Effector CD4-positive, alpha-beta T cell (primary cell): ENCODE measurements around the gene MAS1.
A peak's percentile ranks its signal among the peaks of the same experiment; 100 is the strongest.
"Not testable (repeated sequence)": the region's sequence is repeated elsewhere in the genome, so short reads cannot be mapped to it uniquely, and the experiment has no call there.

Source experiments
- DNase-seq: peaks from one replicate; pipeline ENCODE4 v3.0.0-alpha.2; 2020

Gene MAS1

DNA sequence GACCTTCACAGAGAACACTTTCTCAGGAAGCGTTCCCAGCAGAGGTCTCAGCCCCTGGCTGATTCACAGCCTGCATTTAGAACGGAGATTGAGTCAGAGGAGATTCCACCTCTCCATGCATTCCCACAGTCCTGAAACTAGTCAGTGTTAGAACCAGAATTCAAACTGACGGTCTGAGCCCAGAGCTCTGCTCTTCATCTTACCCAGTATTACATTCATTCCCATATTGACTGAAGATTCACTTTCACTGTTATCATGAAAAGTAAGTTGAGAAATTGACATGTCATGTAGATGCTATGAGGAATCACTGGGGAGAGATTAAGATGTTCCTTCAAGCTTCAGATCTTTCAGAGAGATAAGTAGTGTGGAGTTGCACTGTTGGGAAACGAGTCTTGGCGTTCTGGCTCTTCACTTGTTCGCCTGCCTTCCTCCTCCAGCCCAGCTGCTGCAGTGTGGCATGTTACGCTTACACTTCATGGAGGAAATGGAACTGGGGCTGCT lies 28.3 kb downstream of the MAS1 start:
- DNase-seq: no peak

- no peak for DNase-seq
Observed at GRCh38 chr6:159919800-159920199, 29.0 kb downstream of the MAS1 start.

GRCh38 chr6:159924150-159924549 lies 33.4 kb downstream of the MAS1 start:
- DNase-seq: not testable (repeated sequence)

GRCh38 chr6:159926542-159927203 lies 35.9 kb downstream of the MAS1 start:
- no peak for DNase-seq

GRCh38 chr6:159929819-159930218 lies 39.0 kb downstream of the MAS1 start:
- peak; percentile 47 for DNase-seq

- DNase-seq: no peak
Observed at GRCh38 chr6:159931112-159931511, 40.3 kb downstream of the MAS1 start.

DNA sequence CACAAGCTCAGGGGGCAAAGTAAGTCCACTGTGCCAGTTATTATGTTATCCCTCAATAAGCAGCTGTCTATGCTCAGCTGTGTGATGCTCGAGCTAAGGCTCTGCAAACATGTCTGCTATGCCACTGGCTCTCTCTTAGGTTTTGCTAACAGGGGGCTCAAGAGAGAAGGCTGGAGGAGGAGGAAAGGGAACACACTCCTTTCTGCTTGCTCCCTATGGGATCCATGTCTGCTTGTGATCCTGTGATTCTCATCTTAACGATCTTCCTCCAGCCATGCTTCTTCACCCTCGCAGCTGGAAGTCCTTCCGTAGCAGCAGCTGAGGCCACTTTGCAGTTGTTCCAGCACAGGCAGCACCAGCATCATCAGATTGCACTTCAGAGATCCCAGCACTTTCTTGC lies 41.1 kb downstream of the MAS1 start:
- DNase-seq: no peak

DNA sequence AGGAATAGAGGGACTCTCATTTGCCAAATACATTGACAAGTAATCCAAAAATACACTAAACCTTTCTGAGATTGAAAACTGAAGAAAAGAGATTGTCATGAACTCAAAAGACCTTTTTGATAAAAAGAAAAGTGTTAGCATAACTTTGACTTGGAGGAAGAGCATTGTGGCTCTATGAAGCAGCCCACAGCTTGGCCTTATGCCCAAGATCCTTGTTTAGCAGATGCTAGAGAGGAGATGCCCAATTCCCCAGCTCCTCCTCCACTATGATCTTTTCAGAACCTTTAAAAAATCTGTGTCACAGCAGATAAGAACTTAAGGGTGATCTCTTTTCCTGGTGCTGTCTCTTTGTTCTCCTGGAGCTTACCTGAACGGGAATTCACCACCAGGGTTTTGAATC lies 42.3 kb downstream of the MAS1 start:
- no peak for DNase-seq

DNA sequence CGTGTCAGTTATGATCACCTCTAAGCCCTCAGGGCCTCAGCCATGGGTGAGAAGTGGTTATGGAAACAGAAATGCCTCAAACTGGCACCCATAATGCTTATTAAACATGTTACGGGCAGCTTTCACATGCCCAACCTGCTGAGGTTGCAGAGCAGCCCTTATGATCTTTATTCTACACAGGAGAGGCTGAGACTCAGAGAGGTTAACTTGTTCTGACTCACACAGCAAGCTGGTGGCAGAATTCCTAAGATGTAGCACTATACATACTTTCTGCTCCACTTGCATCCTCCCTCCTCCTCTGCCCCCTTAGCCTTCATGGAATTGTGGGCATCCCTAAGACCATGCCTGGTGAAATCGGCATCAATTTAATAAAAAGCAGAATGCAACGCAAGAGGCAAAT lies 43.4 kb downstream of the MAS1 start:
- no peak for DNase-seq

DNA sequence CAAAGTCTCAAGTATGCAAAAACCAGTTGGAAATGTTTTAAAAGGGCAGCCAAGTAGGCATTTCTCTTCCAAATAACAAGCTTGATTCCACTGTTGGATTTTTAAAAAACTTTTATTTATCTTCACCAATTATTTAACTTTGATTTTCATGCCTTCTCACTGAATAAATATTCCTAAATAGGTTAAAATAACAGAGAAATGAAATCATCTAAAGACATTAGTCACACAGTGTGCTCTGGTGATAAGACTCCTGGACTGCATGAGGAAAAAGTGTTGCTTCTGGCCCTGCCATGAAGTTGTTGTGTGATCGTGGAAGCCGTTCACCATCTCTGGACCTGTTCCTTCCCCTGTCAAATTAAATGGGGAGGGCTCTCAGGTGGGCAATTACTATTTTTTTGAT lies 44.3 kb downstream of the MAS1 start:
- no peak for DNase-seq

GRCh38 chr6:159935633-159936032 lies 44.8 kb downstream of the MAS1 start:
- DNase-seq: no peak

DNA sequence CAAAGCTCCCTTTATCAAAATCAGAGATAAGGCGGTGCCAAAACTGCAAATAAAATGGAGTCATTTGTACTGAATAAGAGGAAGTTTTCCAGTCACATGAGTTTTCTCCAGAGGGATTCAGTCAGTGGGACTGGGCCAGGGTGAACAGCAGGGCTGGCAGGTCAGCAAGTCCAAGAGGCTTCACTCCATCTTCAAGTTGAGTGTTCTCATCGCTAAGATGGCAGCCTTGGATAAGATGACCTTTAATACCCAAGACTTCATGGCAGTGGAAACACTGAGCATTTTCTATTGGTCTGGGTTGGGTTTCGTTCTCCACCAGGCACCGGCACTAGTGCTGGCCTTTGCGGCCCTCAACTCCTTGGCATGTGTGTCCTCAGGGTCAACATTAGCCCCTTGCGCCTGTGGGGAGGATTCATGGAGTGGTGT lies 48.8 kb downstream of the MAS1 start:
- DNase-seq: no peak
